Body of pancreas (tissue), 4 donors: ENCODE results near the gene PLCB2.

Experiments
- CTCF ChIP-seq, 7 experiments: fragments of 450-650 bp in 4 of 7; fragments of 200-600 bp in 3 of 7; sonication (generic) in 3 of 7; IDR thresholded peaks; one replicate each; pipeline ENCODE4 v1.5.1; 2016 to 2019; ENCODE audit warnings: antibody characterized with exemption in 7 of 7
- POLR2A ChIP-seq, 3 donors: fragments of 450-650 bp; IDR thresholded peaks; one replicate each; pipeline ENCODE4 v1.6.1; 2016; ENCODE audit warnings: antibody characterized with exemption in 3 of 3, mild to moderate bottlenecking in 2 of 3

GRCh38 chr15:40352281-40352901, 44.7 kb upstream of the PLCB2 start:
- TF ChIP-seq CTCF (IDR thresholded peaks at IDR 0.05) (no peak), POLR2A (IDR thresholded peaks at IDR 0.05) (no peak)
